HEK293 (cell line): ENCODE results near the gene SPACA9.

Source experiments
- CTCF ChIA-PET: fragments of 350-600 bp; formaldehyde crosslinking; extraction: SDS; loops from one replicate; lab custom pipeline; 2021; ENCODE audit warnings: antibody characterized with exemption; lab: Yijun Ruan, JAX
- POLR2A ChIA-PET: fragments of 300-600 bp; formaldehyde crosslinking; extraction: SDS; loops from one replicate; lab custom pipeline; 2020; ENCODE audit warnings: antibody characterized with exemption, inconsistent platforms; lab: Yijun Ruan, JAX
- H3K27ac ChIP-seq: fragments of 200-500 bp; sonication (Bioruptor generic); 2 replicates; pipeline ENCODE4 v1.5.1; 2014; ENCODE audit warnings: low read depth, low read length, control low read depth, inconsistent platforms; ENCODE audit errors: extremely low read depth
- H3K36me3 ChIP-seq, 2 experiments: fragments of 200-500 bp in 1 of 2; sonication (Bioruptor generic) in 1 of 2; 1 replicate in 1 of 2; 2 replicates in 1 of 2; pipeline ENCODE4 v1.5.1; 2014 to 2017; ENCODE audit warnings: inconsistent platforms in 2 of 2, low read length in 2 of 2; ENCODE audit not compliant: control insufficient read depth in 2 of 2, insufficient read depth in 1 of 2
- H3K4me1 ChIP-seq: fragments of 200-500 bp; sonication (Bioruptor generic); 2 replicates; pipeline ENCODE4 v1.5.1; 2014; ENCODE audit warnings: mild to moderate bottlenecking, low read length, inconsistent platforms; ENCODE audit not compliant: control insufficient read depth, insufficient read depth
- H3K4me3 ChIP-seq: 2 replicates; pipeline ENCODE4 v1.5.1; 2011; ENCODE audit warnings: low read depth, mild to moderate bottlenecking, control low read depth, low read length, moderate library complexity
- H3K9me3 ChIP-seq: fragments of 200-500 bp; sonication (Bioruptor generic); 2 replicates; pipeline ENCODE4 v1.5.1; 2014; ENCODE audit warnings: low read depth, low read length, inconsistent platforms; ENCODE audit not compliant: control insufficient read depth, insufficient read depth
- ATF2 ChIP-seq: fragments of 450-650 bp; formaldehyde crosslinking; IDR thresholded peaks from 2 replicates; pipeline ENCODE4 v1.5.1; 2016; ENCODE audit warnings: missing biosample characterization, missing genetic modification characterization, low read depth
- PRDM6 ChIP-seq: fragments of 450-650 bp; formaldehyde crosslinking; IDR thresholded peaks from 2 replicates; pipeline ENCODE4 v1.5.1; 2017; ENCODE audit warnings: missing biosample characterization, missing genetic modification characterization
- SALL2 ChIP-seq: fragments of 450-650 bp; formaldehyde crosslinking; IDR thresholded peaks from 2 replicates; pipeline ENCODE4 v1.5.0; 2017; ENCODE audit warnings: missing biosample characterization, mild to moderate bottlenecking, missing genetic modification characterization, borderline replicate concordance
- TRIM28 ChIP-seq: IDR thresholded peaks from 2 replicates; pipeline ENCODE4 v1.6.1; 2011; ENCODE audit warnings: low read length, control low read depth, borderline replicate concordance
- ZFP37 ChIP-seq: fragments of 450-650 bp; formaldehyde crosslinking; IDR thresholded peaks from 2 replicates; pipeline ENCODE4 v1.5.1; 2016; ENCODE audit warnings: missing biosample characterization, missing genetic modification characterization
- ZNF350 ChIP-seq: fragments of 450-650 bp; formaldehyde crosslinking; IDR thresholded peaks from 2 replicates; pipeline ENCODE4 v1.5.0; 2017; ENCODE audit warnings: missing biosample characterization, mild to moderate bottlenecking, missing genetic modification characterization
- ZNF37A ChIP-seq: fragments of 450-650 bp; IDR thresholded peaks from 2 replicates; pipeline ENCODE4 v1.5.1; 2018; ENCODE audit warnings: missing biosample characterization, missing genetic modification characterization
- ZNF473 ChIP-seq: fragments of 450-650 bp; formaldehyde crosslinking; IDR thresholded peaks from 2 replicates; pipeline ENCODE4 v1.5.1; 2017; ENCODE audit warnings: missing biosample characterization, missing genetic modification characterization
- ZNF664 ChIP-seq: fragments of 450-650 bp; formaldehyde crosslinking; IDR thresholded peaks from 2 replicates; pipeline ENCODE4 v1.5.1; 2016; ENCODE audit warnings: missing biosample characterization, missing genetic modification characterization
- ZNF747 ChIP-seq: fragments of 450-650 bp; formaldehyde crosslinking; IDR thresholded peaks from 2 replicates; pipeline ENCODE4 v1.5.1; 2016; ENCODE audit warnings: missing biosample characterization, missing genetic modification characterization
- TF ChIP-seq, protein P1 (sequence below): fragments of 450-650 bp; formaldehyde crosslinking; IDR thresholded peaks from 2 replicates; pipeline ENCODE4 v1.5.1; 2016; ENCODE audit warnings: missing biosample characterization, missing genetic modification characterization

SPACA9 gene

DNA sequence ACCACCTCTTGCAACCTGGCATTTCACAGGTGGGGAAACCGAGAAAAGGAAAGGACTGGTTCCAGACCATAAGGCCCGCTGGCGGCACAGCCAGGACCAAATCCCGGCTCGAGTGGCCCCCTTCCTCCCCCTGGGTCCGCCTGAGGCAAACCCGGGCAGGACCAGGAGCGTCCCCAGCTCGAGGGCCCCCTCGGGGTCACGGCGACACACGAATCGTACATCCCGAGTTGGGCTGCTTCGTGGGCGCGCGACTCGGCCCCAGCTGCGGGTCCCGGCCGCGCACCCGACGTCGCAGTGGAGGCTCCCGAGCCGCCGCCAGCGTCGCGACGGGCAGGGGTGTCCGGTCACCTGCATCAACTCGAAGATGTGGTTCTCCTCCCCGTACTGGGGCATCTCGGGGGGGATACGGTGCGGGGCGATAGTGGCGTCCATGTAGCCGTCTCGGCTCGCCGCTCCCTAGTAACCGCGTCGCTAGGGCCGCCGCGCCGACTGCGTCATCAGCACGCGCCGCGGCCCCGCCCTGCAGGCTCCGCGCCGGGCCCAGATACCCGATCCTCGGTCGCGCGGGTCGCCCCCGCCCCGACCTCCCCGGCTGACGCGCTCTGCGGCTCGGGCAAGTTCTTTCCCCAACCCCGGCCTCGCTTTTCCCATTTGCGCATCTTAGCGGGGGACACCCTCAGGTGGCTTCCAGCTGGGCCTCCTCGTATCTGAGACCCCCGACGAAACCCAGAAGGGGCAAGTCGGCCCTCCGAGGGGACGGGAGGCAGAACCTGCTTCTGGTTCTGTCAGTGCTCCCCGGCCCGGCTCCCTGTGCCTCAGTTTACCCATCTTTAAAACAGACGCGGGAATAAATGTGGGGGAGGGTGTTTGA is 639 bp upstream of the SPACA9 start, which contains the start of gene AK8 (continued):
- TF ChIP-seq, protein P1, sequence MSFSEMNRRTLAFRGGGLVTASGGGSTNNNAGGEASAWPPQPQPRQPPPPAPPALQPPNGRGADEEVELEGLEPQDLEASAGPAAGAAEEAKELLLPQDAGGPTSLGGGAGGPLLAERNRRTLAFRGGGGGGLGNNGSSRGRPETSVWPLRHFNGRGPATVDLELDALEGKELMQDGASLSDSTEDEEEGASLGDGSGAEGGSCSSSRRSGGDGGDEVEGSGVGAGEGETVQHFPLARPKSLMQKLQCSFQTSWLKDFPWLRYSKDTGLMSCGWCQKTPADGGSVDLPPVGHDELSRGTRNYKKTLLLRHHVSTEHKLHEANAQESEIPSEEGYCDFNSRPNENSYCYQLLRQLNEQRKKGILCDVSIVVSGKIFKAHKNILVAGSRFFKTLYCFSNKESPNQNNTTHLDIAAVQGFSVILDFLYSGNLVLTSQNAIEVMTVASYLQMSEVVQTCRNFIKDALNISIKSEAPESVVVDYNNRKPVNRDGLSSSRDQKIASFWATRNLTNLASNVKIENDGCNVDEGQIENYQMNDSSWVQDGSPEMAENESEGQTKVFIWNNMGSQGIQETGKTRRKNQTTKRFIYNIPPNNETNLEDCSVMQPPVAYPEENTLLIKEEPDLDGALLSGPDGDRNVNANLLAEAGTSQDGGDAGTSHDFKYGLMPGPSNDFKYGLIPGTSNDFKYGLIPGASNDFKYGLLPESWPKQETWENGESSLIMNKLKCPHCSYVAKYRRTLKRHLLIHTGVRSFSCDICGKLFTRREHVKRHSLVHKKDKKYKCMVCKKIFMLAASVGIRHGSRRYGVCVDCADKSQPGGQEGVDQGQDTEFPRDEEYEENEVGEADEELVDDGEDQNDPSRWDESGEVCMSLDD (tag by site-specific recombination) = 0 out of 2 replicates have a peak, but pooled peaks have one; percentile 18
- no peak for TF ChIP-seq ZNF350
- TF ChIP-seq SALL2 (tag by site-specific recombination) = no peak
- TF ChIP-seq PRDM6 (tag by site-specific recombination) = no peak
- no peak for TF ChIP-seq ZNF747 (tag by site-specific recombination)
- TF ChIP-seq ATF2 (tag by site-specific recombination) = no peak
- no peak for TF ChIP-seq TRIM28

GRCh38 chr9:132879457-132880323 is 992 bp downstream of the SPACA9 start:
- Histone ChIP-seq H3K27ac (no peak overlapping the region), H3K4me3 (no peak overlapping the region), H3K36me3 (no peaks in the 10 kb centered on the region), H3K9me3 (no peaks in the 10 kb centered on the region), H3K4me1 (no peaks in the 10 kb centered on the region)
- ChIA-PET CTCF (interaction anchor here (0.5 to 4.7 kb wide), 5 partner anchors 18 to 95 kb away, joined by 3 to 39 read pairs (median 4); no protein-coding TSS in a partner anchor), POLR2A (interaction anchor here (2.4 kb wide), 1 partner anchor 65 kb away, joined by 8 read pairs; the partner anchor contains the start of gene TSC1)
- TF ChIP-seq ZNF37A (tag by site-specific recombination) (no peak), ZNF473 (no peak), ZFP37 (tag by site-specific recombination) (no peak), ZNF664 (tag by site-specific recombination) (peak; percentile 99)
- TF ChIP-seq, protein P1 (tag by site-specific recombination) = no peak
